ENCODE results near the gene ARMS2.

ARMS2 gene

DNA sequence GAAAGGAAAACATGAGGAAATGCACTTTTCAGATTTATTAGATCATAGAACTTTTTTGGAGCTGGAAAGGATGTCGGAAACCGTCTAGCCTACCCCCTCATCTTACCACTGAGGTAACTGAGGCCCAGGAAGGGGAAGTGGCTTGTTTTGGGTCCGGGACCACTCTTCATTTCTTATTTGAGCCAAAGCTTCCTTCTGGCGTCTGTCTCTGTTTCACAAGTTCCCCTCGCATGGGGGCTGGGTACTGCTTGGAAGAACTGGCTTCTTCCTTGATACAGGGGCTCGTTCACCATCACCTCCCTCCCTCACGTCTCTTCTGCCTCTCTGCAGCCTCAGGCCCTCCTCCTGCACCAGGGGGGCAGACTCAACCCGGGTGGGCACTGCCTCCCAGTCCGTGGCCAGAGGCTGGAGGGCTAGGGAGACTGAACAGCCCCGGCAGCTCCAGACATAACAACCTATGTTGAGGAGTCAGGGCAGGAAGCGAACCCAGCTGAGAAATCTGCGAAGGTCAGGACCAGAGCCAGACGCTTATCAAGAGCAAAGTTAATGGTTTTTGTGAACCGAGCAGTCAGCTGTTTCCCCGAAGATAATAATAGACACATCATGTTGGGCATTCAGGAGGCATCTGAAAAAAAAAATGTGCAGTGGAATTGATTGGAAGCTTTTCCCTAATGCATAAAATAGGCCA, 19.8 kb downstream of the ARMS2 start:
- Mint-ChIP-seq H3K27ac (no peak overlapping the region), H3K27me3 (no peaks in the 10 kb centered on the region), H3K4me3 (no peak overlapping the region), H3K4me1 (ENCODE audit: low read depth) (peaks cover 12% of the 10 kb centered on the region), H3K9me3 (ENCODE audit: low read depth) (no peaks in the 10 kb centered on the region), H3K36me3 (no peaks in the 10 kb centered on the region)

- Mint-ChIP-seq H3K27me3 (no peaks in the 10 kb centered on the region), H3K9me3 (ENCODE audit: low read depth) (no peaks in the 10 kb centered on the region), H3K4me3 (no peak overlapping the region)
Observed at GRCh38 chr10:122475100-122475499, 20.6 kb downstream of the ARMS2 start.

GRCh38 chr10:122475591-122476332, 21.3 kb downstream of the ARMS2 start:
- Mint-ChIP-seq H3K27me3 (no peaks in the 10 kb centered on the region), H3K4me3 (no peak overlapping the region), H3K36me3 (no peaks in the 10 kb centered on the region), H3K4me1 (ENCODE audit: low read depth) (peaks cover 12% of the 10 kb centered on the region), H3K27ac (no peak overlapping the region), H3K9me3 (ENCODE audit: low read depth) (no peaks in the 10 kb centered on the region)

More at GRCh38 chr10:122475100-122475499, 20.6 kb downstream of the ARMS2 start:
- Mint-ChIP-seq H3K36me3 (no peaks in the 10 kb centered on the region), H3K4me1 (ENCODE audit: low read depth) (peaks cover 12% of the 10 kb centered on the region), H3K27ac (no peak overlapping the region)

DNA sequence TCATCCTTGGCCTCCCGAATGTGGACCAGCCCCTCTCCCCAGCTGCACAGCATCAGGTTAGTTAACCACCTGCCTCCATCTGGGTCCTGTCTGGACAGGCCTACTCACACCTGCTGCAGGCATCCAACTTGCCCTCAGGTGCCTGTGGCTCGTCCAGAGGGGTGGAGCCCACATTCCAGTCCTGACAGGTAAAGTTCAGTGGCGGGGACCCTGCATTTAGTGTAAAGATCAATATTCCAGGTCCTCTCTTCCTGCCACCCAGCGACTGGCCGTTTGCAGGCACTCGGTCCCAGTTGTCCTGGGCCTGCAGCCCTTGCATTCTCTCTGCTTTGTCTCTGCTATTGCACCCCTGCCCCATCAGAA, 21.9 kb downstream of the ARMS2 start:
- no peaks in the 10 kb centered on the region for H3K9me3 Mint-ChIP-seq (ENCODE audit: low read depth)
- H3K4me1 Mint-ChIP-seq (ENCODE audit: low read depth), result peaks cover 12% of the 10 kb centered on the region
- no peaks in the 10 kb centered on the region for H3K27me3 Mint-ChIP-seq
- H3K4me3 Mint-ChIP-seq, result no peak overlapping the region
- no peaks in the 10 kb centered on the region for H3K36me3 Mint-ChIP-seq
- H3K27ac Mint-ChIP-seq, result no peak overlapping the region

DNA sequence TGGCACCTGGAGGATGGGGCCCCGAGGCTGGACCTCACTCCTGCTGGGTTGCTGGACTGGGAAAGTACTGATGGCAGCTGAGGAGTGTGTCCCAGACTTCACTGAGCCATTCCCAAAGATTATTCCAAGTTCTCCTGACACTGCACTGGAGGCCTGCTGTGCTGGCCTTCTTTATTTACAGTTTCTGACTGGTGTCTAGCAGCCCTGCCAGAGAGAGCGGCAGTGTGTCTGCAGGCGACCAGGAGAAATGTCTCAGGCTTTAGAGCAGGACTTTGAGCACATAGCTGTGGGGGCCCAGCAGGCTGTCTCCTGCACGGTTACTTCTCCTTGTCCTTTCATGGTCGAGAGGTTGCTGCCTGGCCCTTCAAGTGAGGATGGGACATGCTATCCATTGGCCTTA, 23.0 kb downstream of the ARMS2 start:
- Mint-ChIP-seq H3K27me3 (peaks cover 3% of the 10 kb centered on the region), H3K36me3 (peaks cover 3% of the 10 kb centered on the region), H3K9me3 (ENCODE audit: low read depth) (peaks cover 6% of the 10 kb centered on the region), H3K27ac (no peak overlapping the region), H3K4me1 (ENCODE audit: low read depth) (peaks cover 12% of the 10 kb centered on the region), H3K4me3 (no peak overlapping the region)

DNA sequence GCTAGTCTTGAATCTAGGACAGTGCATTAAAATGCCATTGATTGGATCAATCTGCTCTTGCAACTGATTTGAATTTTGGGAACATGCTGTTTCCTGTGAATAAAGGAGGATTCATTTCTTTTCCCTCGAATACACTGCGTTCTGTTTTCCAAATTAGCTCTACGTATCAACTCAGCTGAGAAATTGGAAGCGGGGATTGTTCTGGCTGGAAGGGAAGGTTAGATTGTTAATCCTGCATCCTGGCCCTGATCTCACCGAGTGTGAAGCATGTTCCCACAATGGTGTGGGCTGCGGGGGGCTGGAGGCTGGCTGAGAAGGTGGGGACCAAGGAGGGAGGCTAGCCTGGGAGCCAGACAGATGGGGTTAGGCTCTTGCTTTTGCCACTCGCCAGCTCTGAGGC, 24.5 kb downstream of the ARMS2 start:
- H3K27me3 Mint-ChIP-seq, result peaks cover 3% of the 10 kb centered on the region
- peaks cover 6% of the 10 kb centered on the region for H3K9me3 Mint-ChIP-seq (ENCODE audit: low read depth)
- no peak overlapping the region for H3K27ac Mint-ChIP-seq
- peaks cover 8% of the 10 kb centered on the region for H3K4me1 Mint-ChIP-seq (ENCODE audit: low read depth)
- H3K4me3 Mint-ChIP-seq, result no peak overlapping the region
- peaks cover 5% of the 10 kb centered on the region for H3K36me3 Mint-ChIP-seq

DNA sequence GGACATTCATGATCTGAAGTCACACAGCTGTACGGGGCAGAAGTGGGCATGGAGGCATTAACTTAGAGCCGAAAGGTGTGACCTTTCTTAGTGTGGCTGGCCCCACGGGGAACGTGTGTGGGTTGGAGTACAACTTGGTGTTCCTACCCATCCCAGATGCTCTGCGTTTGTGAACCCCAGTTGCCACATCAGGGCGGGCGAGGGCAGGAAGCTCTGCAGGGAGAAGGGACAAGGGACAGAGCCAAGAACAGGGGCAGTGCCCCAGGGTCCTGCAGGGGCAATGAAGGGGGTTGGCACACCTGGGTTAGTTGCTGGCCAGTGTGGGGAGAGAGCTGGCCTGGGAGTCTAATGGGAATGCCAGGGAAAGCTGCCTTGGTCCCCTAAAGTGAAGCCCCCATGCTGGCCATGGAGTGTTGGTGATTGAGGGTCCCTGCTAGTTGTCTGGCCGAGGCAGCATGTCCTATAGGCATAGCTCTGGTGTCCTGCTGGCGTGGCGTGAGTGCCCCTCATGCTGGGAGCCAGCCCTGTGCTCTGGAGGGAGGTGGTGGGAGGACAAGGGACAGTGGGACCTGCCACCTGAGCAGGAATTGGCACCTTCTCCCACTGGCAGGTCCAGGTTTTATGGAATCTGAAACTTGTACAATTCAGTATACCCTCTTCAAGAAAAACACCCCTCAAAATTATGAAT, 25.8 kb downstream of the ARMS2 start:
- Mint-ChIP-seq H3K4me3 (no peak overlapping the region), H3K27me3 (peaks cover 3% of the 10 kb centered on the region), H3K36me3 (peaks cover 5% of the 10 kb centered on the region), H3K27ac (no peak overlapping the region), H3K9me3 (ENCODE audit: low read depth) (peaks cover 6% of the 10 kb centered on the region), H3K4me1 (ENCODE audit: low read depth) (no peaks in the 10 kb centered on the region)

- peaks cover 3% of the 10 kb centered on the region for H3K27me3 Mint-ChIP-seq
- H3K27ac Mint-ChIP-seq, result no peak overlapping the region
- H3K4me1 Mint-ChIP-seq (ENCODE audit: low read depth), result no peaks in the 10 kb centered on the region
- peaks cover 5% of the 10 kb centered on the region for H3K36me3 Mint-ChIP-seq
- peaks cover 6% of the 10 kb centered on the region for H3K9me3 Mint-ChIP-seq (ENCODE audit: low read depth)
- no peak overlapping the region for H3K4me3 Mint-ChIP-seq
Observed at GRCh38 chr10:122481296-122482056, 27.0 kb downstream of the ARMS2 start.

DNA sequence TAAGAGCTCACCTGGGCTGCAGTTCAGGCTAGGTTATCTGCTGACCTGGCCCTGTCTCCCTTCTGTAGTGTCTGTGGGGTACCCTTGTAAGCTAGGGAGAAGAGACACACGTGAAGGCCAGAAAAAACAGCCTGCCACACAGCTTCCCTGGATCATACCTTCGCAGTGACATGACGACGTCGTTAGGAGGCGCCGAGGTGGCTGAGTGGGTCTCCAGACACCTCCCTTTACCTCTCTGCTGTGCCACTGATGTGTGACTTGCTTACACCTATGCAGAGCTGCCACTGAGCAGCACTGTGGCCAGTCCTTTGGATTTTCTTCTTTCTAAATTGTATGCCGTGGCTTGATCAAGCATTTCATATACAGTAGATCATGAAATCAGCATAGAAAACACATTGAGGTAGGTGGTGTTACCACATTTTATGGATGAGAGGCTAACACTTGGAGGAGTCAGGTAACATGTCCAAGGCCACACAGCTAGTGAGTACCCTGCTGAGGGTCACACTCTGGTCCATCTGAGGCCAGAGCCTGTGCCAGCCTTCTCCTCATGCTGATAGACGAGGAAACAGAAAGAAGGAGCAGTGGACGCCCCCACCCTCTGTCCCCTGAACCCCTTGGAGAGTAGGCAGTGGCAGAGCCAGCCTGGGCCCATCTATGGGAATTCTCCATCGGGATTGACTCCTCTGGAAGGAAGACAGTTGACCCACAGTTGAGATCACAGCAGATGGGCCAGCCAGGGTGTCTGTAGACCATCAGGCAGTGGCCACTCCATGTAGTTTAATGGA, 30.0 kb downstream of the ARMS2 start:
- H3K4me1 Mint-ChIP-seq (ENCODE audit: low read depth), result no peaks in the 10 kb centered on the region

DNA sequence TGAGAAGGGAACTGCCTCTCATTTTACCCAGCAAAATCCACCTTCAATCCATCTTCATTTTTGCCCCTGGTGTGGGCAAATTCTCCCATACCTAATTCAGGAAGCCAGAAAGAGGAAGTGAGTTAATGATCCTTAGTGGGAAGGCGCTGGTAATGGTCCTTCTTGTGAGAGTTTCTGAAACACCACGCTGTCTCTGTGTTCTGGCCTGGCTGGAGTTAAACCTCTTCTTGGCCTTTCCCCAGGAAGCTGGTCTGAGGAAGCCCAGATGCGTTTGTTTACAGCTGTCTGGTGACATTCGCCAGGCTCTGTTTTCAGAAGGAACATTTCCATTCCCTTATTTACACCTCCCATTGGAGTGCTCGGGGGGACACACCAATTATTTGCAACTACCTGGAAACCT, 31.2 kb downstream of the ARMS2 start:
- Mint-ChIP-seq H3K4me3 (no peak overlapping the region), H3K27me3 (peaks cover 3% of the 10 kb centered on the region), H3K27ac (no peak overlapping the region), H3K36me3 (peaks cover 5% of the 10 kb centered on the region), H3K4me1 (ENCODE audit: low read depth) (no peaks in the 10 kb centered on the region), H3K9me3 (ENCODE audit: low read depth) (peaks cover 6% of the 10 kb centered on the region)

More for the DNA sequence above, 30.0 kb downstream of the ARMS2 start:
- Mint-ChIP-seq H3K9me3 (ENCODE audit: low read depth) (peaks cover 6% of the 10 kb centered on the region), H3K27me3 (peaks cover 3% of the 10 kb centered on the region), H3K27ac (no peak overlapping the region), H3K36me3 (peaks cover 5% of the 10 kb centered on the region), H3K4me3 (no peak overlapping the region)

DNA sequence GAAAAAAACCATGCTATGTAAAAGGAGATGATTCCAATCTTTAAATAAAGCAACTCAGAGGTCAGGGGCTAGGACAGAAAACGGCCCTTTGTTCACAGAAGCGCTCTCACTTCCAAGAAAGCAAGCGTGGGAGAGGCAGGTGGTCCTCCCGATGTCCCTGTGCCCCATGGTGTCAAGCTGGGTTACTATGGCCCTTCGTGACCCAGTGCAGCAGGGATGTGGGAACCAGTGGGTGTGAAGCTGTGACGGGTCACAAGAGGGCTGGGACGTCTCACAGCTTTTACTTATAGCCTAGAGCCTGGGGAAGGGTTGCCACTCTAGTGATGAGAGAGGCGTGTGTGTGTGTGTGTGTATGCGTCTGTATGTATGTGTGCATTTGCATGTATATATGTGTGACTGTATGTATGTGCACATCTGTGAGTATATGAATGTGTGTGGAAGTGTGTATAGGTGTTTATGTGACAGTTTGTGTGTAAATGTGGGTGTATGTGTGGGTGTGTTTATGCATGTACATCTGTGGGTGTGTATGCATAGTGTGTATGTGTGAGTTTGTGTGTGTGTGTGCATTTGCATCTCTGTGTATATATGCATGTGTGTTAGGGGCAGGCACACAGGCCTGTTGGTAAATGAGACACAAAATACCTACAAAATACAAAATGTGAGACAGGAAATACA, 32.1 kb downstream of the ARMS2 start:
- H3K27me3 Mint-ChIP-seq, result peaks cover 3% of the 10 kb centered on the region
- peaks cover 5% of the 10 kb centered on the region for H3K36me3 Mint-ChIP-seq

GRCh38 chr10:122487174-122487765, 32.8 kb downstream of the ARMS2 start:
- H3K4me1 Mint-ChIP-seq (ENCODE audit: low read depth), result peaks cover 7% of the 10 kb centered on the region
- peaks cover 2% of the 10 kb centered on the region for H3K36me3 Mint-ChIP-seq
- no peak overlapping the region for H3K27ac Mint-ChIP-seq
- no peaks in the 10 kb centered on the region for H3K27me3 Mint-ChIP-seq
- H3K9me3 Mint-ChIP-seq (ENCODE audit: low read depth), result no peaks in the 10 kb centered on the region
- no peak overlapping the region for H3K4me3 Mint-ChIP-seq

More for the DNA sequence above, 32.1 kb downstream of the ARMS2 start:
- Mint-ChIP-seq H3K4me1 (ENCODE audit: low read depth) (peaks cover 2% of the 10 kb centered on the region), H3K4me3 (no peak overlapping the region), H3K9me3 (ENCODE audit: low read depth) (peaks cover 4% of the 10 kb centered on the region), H3K27ac (no peak overlapping the region)

- Mint-ChIP-seq H3K9me3 (ENCODE audit: low read depth) (no peaks in the 10 kb centered on the region), H3K27me3 (no peaks in the 10 kb centered on the region), H3K4me1 (ENCODE audit: low read depth) (peaks cover 7% of the 10 kb centered on the region), H3K4me3 (no peak overlapping the region), H3K27ac (no peak overlapping the region), H3K36me3 (no peaks in the 10 kb centered on the region)
Observed at GRCh38 chr10:122490268-122490667, 35.8 kb downstream of the ARMS2 start.
